GM18951 (cell line): ENCODE data around the gene PCSK6.

Experiments
- POLR2A ChIP-seq: IDR thresholded peaks from 4 replicates; pipeline ENCODE4 v1.6.1; 2011; ENCODE audit warnings: mild to moderate bottlenecking; ENCODE audit not compliant: insufficient read length, insufficient read depth; ENCODE audit errors: extremely low read depth
- in situ Hi-C: fragments of 300-500 bp; cut with MboI; formaldehyde crosslinking; loops from one replicate; pipeline ENCODE4 v1.12.0; 2022; ENCODE audit warnings: low sequenced_read_pairs, mixed read lengths, inconsistent platforms; ENCODE audit not compliant: unreplicated experiment

PCSK6 gene

GRCh38 chr15:101453123-101454120 lies 36.1 kb downstream of the PCSK6 start:
- in situ Hi-C loops = no loop called here
- no peak for TF ChIP-seq POLR2A

- no peak for TF ChIP-seq POLR2A
- in situ Hi-C loops = no loop called here
These were observed 36.9 kb downstream of the PCSK6 start for GRCh38 chr15:101452572-101452971.

- in situ Hi-C loops = no loop called here
These were observed 37.7 kb downstream of the PCSK6 start for GRCh38 chr15:101451846-101452245.

GRCh38 chr15:101451266-101451799 lies 38.2 kb downstream of the PCSK6 start:
- in situ Hi-C loops = no loop called here

More at GRCh38 chr15:101451846-101452245, 37.7 kb downstream of the PCSK6 start:
- TF ChIP-seq POLR2A = no peak

GRCh38 chr15:101450403-101451265 lies 38.9 kb downstream of the PCSK6 start:
- in situ Hi-C loops = no loop called here
- no peak for TF ChIP-seq POLR2A

More at GRCh38 chr15:101451266-101451799, 38.2 kb downstream of the PCSK6 start:
- TF ChIP-seq POLR2A = no peak

GRCh38 chr15:101449471-101450402 lies 39.8 kb downstream of the PCSK6 start:
- TF ChIP-seq POLR2A = no peak
- in situ Hi-C loops = no loop called here

- in situ Hi-C loops = no loop called here
These were observed 41.2 kb downstream of the PCSK6 start for GRCh38 chr15:101448336-101448735.

GRCh38 chr15:101447561-101448071 lies 41.9 kb downstream of the PCSK6 start:
- TF ChIP-seq POLR2A = no peak
- in situ Hi-C loops = no loop called here

More at GRCh38 chr15:101448336-101448735, 41.2 kb downstream of the PCSK6 start:
- TF ChIP-seq POLR2A = no peak

- in situ Hi-C loops = no loop called here
- no peak for TF ChIP-seq POLR2A
These were observed 42.4 kb downstream of the PCSK6 start for GRCh38 chr15:101447168-101447533.

GRCh38 chr15:101446518-101447167 lies 42.9 kb downstream of the PCSK6 start:
- in situ Hi-C loops = no loop called here
- no peak for TF ChIP-seq POLR2A

- TF ChIP-seq POLR2A = no peak
- in situ Hi-C loops = no loop called here
These were observed 43.7 kb downstream of the PCSK6 start for GRCh38 chr15:101445562-101446517.
